Adrenal gland (tissue), 5 donors: Measurements from ENCODE around the gene LRRK1.

Experiments used
- POLR2A ChIP-seq, 2 donors: fragments of 450-650 bp; IDR thresholded peaks; one replicate each; pipeline ENCODE4 v1.6.1; 2017; ENCODE audit warnings: antibody characterized with exemption in 2 of 2, mild to moderate bottlenecking in 2 of 2, moderate library complexity in 1 of 2
- TF ChIP-seq, protein P1 (sequence below), 6 experiments: fragments of 450-650 bp in 4 of 6; fragments of 200-600 bp in 2 of 6; sonication (generic) in 1 of 6; IDR thresholded peaks; 1 replicate in 5 of 6; 2 replicates in 1 of 6; pipeline versions ENCODE4 v1.5.1 to v1.8.0; 2016 to 2021; ENCODE audit warnings: antibody characterized with exemption in 6 of 6, mild to moderate bottlenecking in 2 of 6, moderate library complexity in 1 of 6
- donor health status: DM: no; HTN: no; CAD: no.

DNA sequence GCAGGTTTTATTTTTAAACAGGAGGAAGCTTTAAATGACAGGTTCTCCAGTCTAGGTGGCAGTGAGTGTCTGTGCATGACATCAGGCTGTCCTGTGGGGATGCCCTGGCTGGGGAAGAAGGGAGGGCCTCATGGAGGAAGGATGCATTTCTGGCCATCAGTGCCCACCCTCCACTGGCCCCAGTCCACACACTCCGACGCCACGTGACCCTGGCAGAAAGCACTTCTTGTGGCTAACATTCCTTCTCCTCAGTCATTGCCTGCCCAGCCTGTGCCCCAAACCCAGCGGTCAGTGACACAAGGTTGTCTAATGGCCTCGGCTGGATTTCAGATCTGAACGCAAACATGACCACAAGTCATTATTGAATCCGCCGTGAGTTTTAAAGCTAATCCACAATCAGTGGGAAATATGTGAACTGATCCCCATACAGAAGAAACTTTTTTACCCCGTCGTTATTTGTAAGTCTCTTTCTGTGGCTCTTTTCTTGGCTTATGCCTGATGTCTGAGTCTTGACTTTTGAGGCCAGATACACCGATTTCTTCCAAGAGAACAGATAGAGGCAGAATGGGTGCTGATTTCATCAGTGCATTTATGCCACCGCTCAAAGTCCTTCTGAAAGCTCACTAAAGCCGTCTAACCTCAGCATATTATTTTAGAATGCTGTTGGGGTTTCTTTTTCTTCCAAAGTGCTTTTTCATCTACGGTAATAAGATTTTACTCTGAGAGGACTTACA is 17.3 kb upstream of the LRRK1 start:
- TF ChIP-seq, protein P1, sequence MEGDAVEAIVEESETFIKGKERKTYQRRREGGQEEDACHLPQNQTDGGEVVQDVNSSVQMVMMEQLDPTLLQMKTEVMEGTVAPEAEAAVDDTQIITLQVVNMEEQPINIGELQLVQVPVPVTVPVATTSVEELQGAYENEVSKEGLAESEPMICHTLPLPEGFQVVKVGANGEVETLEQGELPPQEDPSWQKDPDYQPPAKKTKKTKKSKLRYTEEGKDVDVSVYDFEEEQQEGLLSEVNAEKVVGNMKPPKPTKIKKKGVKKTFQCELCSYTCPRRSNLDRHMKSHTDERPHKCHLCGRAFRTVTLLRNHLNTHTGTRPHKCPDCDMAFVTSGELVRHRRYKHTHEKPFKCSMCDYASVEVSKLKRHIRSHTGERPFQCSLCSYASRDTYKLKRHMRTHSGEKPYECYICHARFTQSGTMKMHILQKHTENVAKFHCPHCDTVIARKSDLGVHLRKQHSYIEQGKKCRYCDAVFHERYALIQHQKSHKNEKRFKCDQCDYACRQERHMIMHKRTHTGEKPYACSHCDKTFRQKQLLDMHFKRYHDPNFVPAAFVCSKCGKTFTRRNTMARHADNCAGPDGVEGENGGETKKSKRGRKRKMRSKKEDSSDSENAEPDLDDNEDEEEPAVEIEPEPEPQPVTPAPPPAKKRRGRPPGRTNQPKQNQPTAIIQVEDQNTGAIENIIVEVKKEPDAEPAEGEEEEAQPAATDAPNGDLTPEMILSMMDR (IDR thresholded peaks at IDR 0.05), result no peak
- TF ChIP-seq POLR2A (IDR thresholded peaks at IDR 0.05), result no peak
